NCI-H1436 (cell line): Measurements from ENCODE around the gene RUNX2.

Experiments
- DNase-seq: peaks from one replicate; lab custom pipeline; 2025; lab: John Stamatoyannopoulos, UW

The RUNX2 gene

DNA sequence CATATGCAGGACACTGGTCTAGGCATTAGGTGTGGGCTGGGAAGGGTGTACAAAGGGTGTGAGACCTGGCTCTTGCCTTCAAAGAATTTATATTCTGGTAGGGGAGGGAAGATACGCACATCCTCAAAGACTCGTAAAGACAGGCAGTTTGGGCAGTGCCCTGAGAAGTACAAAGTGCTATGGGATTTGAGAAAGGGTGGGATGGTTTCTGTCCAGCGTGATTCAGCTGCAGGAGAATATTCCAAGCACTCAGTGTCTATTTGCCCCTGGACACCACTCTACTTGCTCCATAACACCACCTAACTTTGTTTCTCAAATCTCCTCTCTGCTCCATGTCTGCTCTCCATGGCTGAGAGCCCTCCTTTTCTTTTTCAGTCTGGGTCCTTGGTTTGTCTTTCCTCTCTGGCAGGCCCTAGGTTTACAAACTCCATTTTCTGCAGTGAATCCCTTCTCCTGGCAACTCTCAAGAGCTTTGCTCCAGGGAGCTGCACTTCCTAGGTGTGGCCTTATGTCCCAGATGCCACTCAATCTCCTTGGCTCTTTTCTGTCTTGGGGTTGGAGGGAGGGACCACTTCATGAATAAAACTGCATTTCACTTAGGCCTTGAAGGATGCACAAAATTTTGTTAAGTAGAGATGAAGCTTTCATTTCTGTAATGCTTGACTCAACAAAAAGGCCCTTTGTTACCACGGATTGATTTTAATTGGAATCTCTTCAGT, 377.2 kb downstream of the RUNX2 start:
- no peak for DNase-seq

DNA sequence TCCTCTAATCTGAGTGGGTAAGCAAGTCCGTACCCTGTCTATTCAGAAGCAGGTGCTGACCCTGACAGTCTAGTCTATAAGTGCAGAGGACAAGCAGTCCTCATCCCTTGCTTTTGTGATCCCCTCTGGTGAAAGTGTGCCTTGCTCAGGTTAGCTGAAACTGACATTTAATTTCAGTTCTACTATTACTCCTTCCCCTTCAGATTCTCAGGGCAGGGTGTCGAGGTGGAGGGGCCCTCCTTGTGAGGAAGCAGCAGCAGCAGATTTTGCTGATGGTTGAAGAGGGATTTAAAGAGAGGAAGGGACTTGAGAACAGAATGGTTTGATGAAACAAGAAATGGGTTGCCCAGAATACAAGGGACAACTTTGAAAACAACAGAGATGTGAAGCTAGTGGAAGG, 378.2 kb downstream of the RUNX2 start:
- DNase-seq, result no peak

DNA sequence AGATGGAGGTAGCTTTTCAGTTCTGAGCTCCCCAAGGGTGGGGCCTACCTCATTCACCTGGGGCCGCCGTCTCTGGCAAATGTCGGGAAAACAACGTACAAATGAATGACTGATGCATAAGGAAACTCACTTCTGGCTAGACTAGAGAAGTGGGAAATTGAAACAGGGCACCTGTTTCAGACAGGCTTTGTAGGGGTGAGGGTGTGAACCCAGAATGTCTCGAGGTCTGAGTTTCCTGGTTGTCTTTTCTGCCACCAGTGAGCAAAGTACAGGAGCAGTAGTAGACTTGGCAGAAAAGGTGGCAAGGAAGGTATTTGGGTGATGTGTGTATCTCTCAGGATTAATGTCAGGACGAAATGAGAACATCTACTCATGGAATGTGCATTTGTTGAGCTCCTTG, 379.0 kb downstream of the RUNX2 start:
- DNase-seq, result no peak

DNA sequence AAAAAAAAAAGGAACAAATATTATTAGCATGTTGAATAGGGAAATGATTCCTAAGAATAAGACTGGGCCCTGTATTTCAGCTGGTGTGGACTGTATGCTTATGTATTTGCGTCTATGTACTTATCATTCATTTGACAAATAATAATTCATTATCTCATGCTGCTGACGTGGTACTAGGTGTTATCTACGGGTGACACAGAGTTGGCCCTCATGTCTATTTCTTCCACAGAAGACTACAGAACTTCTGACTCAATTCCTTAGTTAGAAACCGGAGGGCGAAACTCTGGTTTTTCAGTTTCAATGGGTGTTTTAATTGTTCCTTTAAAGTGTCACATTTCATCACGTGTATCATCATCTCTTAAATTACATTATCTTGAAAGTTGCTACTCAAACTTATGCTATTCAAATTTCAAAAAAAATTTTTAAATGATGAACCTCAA, 381.7 kb downstream of the RUNX2 start:
- no peak for DNase-seq

DNA sequence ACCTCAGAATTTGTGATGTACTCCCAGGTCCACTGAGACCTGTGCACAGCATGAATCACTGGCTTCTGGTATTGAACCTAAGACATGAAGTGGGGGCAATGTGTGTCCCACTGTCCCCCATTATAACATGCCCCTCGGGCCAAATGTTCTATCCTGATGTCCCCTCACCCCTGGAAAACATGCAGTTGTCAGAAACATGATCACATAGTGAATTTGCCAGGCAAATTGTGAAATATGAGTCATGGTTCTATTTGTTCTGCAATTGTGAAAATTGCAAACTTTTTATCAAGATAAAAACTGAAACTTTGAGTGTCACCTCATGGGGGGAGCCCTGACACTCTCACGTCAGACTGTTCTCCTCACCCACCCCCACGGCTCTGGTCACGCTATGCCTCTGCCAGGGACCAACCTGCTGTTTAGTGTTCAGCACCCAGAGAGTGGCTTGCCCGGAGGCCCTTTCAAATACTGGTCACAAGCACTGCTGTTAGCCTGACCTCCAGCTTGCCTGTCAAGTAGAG, 382.2 kb downstream of the RUNX2 start:
- no peak for DNase-seq

DNA sequence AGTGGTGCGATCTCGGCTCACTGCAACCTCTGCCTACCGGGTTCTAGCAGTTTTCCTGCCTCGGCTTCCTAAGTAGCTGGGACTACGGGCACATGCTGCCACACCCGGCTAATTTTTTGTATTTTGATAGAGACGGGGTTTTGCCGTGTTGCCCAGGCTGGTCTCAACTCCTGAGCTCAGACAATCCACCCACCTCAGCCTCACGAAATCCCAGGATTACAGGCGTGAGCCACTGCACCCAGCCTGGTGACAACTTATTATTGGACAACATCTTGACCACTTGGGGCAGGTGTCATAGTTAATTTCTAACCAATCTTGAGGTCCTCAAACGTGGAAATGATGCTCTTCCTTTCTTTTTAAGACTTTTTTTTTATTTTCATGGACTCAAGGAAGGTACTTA, 383.9 kb downstream of the RUNX2 start:
- no peak for DNase-seq

DNA sequence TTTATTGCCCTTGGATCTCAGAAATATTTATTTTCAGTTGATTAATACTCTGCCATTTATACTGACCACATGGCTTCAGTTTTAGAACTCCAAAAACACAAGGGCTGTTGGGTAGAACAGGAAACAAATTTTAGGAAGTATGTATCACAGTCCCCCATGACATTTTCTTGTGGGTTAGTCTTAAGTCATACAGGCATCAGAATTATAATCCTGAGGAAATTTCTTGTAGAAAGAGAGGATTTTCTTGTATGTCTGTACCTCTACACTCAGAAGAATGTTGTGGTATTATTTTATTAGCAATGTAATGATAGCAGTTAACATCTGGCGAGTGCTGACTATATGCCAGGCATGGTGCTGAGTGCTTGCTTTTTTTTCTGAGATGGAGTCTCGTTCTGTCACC, 384.7 kb downstream of the RUNX2 start:
- DNase-seq, result no peak
